Measurements from ENCODE around the gene GPR39. TPM values are rescaled to one million over a fixed set of nuclear protein-coding genes. Genes with fewer than 3 reads are reported as not detected.
A peak's percentile ranks its signal among the peaks of the same experiment; 100 is the strongest.

GPR39 gene
- total RNA-seq: not detected
- polyA plus RNA-seq: not detected
- 0 reads per million in 6 experiments for total RNA-seq

- no peak within 1 kb of the TSS for H3K4me3 Mint-ChIP-seq
- ATAC-seq (no peak), DNase-seq (no peak)
- H3K9me3 Mint-ChIP-seq: peaks cover 0 to 11% (median 2%) of the 10 kb centered on the region in 9 donors
- peaks cover 0 to 1% (median under 1%) of the 10 kb centered on the region in 4 donors for H3K4me1 Mint-ChIP-seq
- POLR2A ChIA-PET: no interaction called here
- peaks cover 0 to 4% (median 0%) of the 10 kb centered on the region in 3 donors for H3K36me3 Mint-ChIP-seq
- H3K27ac Mint-ChIP-seq: no peak within 1 kb of the TSS
- H3K27me3 Mint-ChIP-seq: peaks cover 12 to 56% (median 42%) of the 10 kb centered on the region in 5 donors
These were observed at the start of gene GPR39 for GRCh38 chr2:132416723-132417395. TSS of gene GPR39 (plus strand) at chr2:132416805.

GRCh38 chr2:132368191-132368590 is 48.4 kb upstream of the GPR39 start:
- POLR2A ChIA-PET: no interaction called here
- H3K4me1 Mint-ChIP-seq: peaks cover 0 to 1% (median 0%) of the 10 kb centered on the region in 4 donors
- H3K27ac Mint-ChIP-seq: no peak overlapping the region
- peaks cover 0 to 6% (median 0%) of the 10 kb centered on the region in 5 donors for H3K27me3 Mint-ChIP-seq
- no peak overlapping the region for H3K4me3 Mint-ChIP-seq
- H3K36me3 Mint-ChIP-seq: peaks cover 0 to 7% (median 0%) of the 10 kb centered on the region in 3 donors
- DNase-seq: no peak
- H3K9me3 Mint-ChIP-seq: peaks cover 0 to 32% (median 14%) of the 10 kb centered on the region in 9 donors
- ATAC-seq: no peak

GRCh38 chr2:132372276-132372675 is 44.3 kb upstream of the GPR39 start:
- Mint-ChIP-seq H3K4me3 (no peak overlapping the region), H3K27ac (no peak overlapping the region), H3K4me1 (no peaks in the 10 kb centered on the region), H3K9me3 (peaks cover 0 to 6% (median 0%) of the 10 kb centered on the region in 9 donors), H3K27me3 (no peaks in the 10 kb centered on the region), H3K36me3 (no peaks in the 10 kb centered on the region)
- ATAC-seq (no peak), DNase-seq (no peak)
- POLR2A ChIA-PET: no interaction called here

GRCh38 chr2:132373391-132374135 is 43.0 kb upstream of the GPR39 start:
- H3K9me3 Mint-ChIP-seq: peaks cover 0 to 4% (median 0%) of the 10 kb centered on the region in 9 donors
- no peaks in the 10 kb centered on the region for H3K36me3 Mint-ChIP-seq
- H3K27ac Mint-ChIP-seq: no peak overlapping the region
- ATAC-seq (no peak), DNase-seq (no peak)
- no peak overlapping the region for H3K4me3 Mint-ChIP-seq
- POLR2A ChIA-PET: no interaction called here
- H3K27me3 Mint-ChIP-seq: no peaks in the 10 kb centered on the region
- H3K4me1 Mint-ChIP-seq: no peaks in the 10 kb centered on the region

- peaks cover 0 to 2% (median 0%) of the 10 kb centered on the region in 3 donors for H3K36me3 Mint-ChIP-seq
- ATAC-seq (no peak), DNase-seq (no peak)
- no peak overlapping the region for H3K4me3 Mint-ChIP-seq
- H3K4me1 Mint-ChIP-seq: no peaks in the 10 kb centered on the region
- POLR2A ChIA-PET: no interaction called here
- no peaks in the 10 kb centered on the region for H3K27me3 Mint-ChIP-seq
- peaks cover 0 to 4% (median 0%) of the 10 kb centered on the region in 9 donors for H3K9me3 Mint-ChIP-seq
- no peak overlapping the region for H3K27ac Mint-ChIP-seq
These were observed 42.5 kb upstream of the GPR39 start for GRCh38 chr2:132374151-132374550.

- ATAC-seq (no peak), DNase-seq (no peak)
- Mint-ChIP-seq H3K4me1 (no peaks in the 10 kb centered on the region), H3K27me3 (no peaks in the 10 kb centered on the region), H3K27ac (no peak overlapping the region), H3K36me3 (peaks cover 0 to 5% (median 0%) of the 10 kb centered on the region in 3 donors), H3K9me3 (peaks cover 0 to 4% (median 1%) of the 10 kb centered on the region in 9 donors), H3K4me3 (no peak overlapping the region)
- POLR2A ChIA-PET: no interaction called here
These were observed 42.1 kb upstream of the GPR39 start for GRCh38 chr2:132374551-132374950.

- POLR2A ChIA-PET: no interaction called here
- DNase-seq: no peak
These were observed 41.6 kb upstream of the GPR39 start for GRCh38 chr2:132374961-132375360.

GRCh38 chr2:132381376-132381775 is 35.2 kb upstream of the GPR39 start:
- Mint-ChIP-seq H3K4me1 (peaks cover 0 to 3% (median under 1%) of the 10 kb centered on the region in 4 donors), H3K4me3 (no peak overlapping the region), H3K36me3 (peaks cover 0 to 10% (median 0%) of the 10 kb centered on the region in 3 donors), H3K27ac (no peak overlapping the region), H3K9me3 (peaks cover 0 to 8% (median 4%) of the 10 kb centered on the region in 9 donors), H3K27me3 (peaks cover 0 to 18% (median 2%) of the 10 kb centered on the region in 5 donors)
- no peak for ATAC-seq
- no peak for DNase-seq
- POLR2A ChIA-PET: no interaction called here

More at GRCh38 chr2:132374961-132375360, 41.6 kb upstream of the GPR39 start:
- Mint-ChIP-seq H3K4me3 (no peak overlapping the region), H3K27ac (no peak overlapping the region), H3K27me3 (no peaks in the 10 kb centered on the region), H3K36me3 (peaks cover 0 to 8% (median 0%) of the 10 kb centered on the region in 3 donors), H3K9me3 (peaks cover 0 to 6% (median 3%) of the 10 kb centered on the region in 9 donors), H3K4me1 (no peaks in the 10 kb centered on the region)
- no peak for ATAC-seq

GRCh38 chr2:132383956-132384355 is 32.6 kb upstream of the GPR39 start:
- peaks cover 0 to 10% (median 0%) of the 10 kb centered on the region in 3 donors for H3K36me3 Mint-ChIP-seq
- ATAC-seq (no peak), DNase-seq (no peak)
- POLR2A ChIA-PET: no interaction called here
- peaks cover 0 to 3% (median under 1%) of the 10 kb centered on the region in 4 donors for H3K4me1 Mint-ChIP-seq
- H3K4me3 Mint-ChIP-seq: peak overlapping the region in 1 of 10 donors; percentile 1
- H3K27me3 Mint-ChIP-seq: peaks cover 0 to 24% (median 3%) of the 10 kb centered on the region in 5 donors
- peaks cover 0 to 16% (median 4%) of the 10 kb centered on the region in 9 donors for H3K9me3 Mint-ChIP-seq
- no peak overlapping the region for H3K27ac Mint-ChIP-seq

- DNase-seq (no peak), ATAC-seq (no peak)
- H3K4me3 Mint-ChIP-seq: no peak overlapping the region
- peaks cover 0 to 16% (median 4%) of the 10 kb centered on the region in 9 donors for H3K9me3 Mint-ChIP-seq
- POLR2A ChIA-PET: no interaction called here
- H3K27me3 Mint-ChIP-seq: peaks cover 0 to 24% (median 4%) of the 10 kb centered on the region in 5 donors
- peaks cover 0 to 4% (median 0%) of the 10 kb centered on the region in 3 donors for H3K36me3 Mint-ChIP-seq
- H3K4me1 Mint-ChIP-seq: peaks cover 0 to 3% (median under 1%) of the 10 kb centered on the region in 4 donors
- H3K27ac Mint-ChIP-seq: no peak overlapping the region
These were observed 32.0 kb upstream of the GPR39 start for GRCh38 chr2:132384491-132385151.

GRCh38 chr2:132387126-132387525 is 29.5 kb upstream of the GPR39 start:
- Mint-ChIP-seq H3K27ac (no peak overlapping the region), H3K4me1 (peaks cover 0 to 3% (median under 1%) of the 10 kb centered on the region in 4 donors)
- POLR2A ChIA-PET: no interaction called here

GRCh38 chr2:132390076-132390475 is 26.5 kb upstream of the GPR39 start:
- Mint-ChIP-seq H3K27ac (no peak overlapping the region), H3K27me3 (peaks cover 0 to 26% (median 2%) of the 10 kb centered on the region in 5 donors), H3K9me3 (peaks cover 0 to 9% (median 2%) of the 10 kb centered on the region in 9 donors), H3K4me1 (no peaks in the 10 kb centered on the region), H3K36me3 (no peaks in the 10 kb centered on the region), H3K4me3 (no peak overlapping the region)
- POLR2A ChIA-PET: no interaction called here
- ATAC-seq (no peak), DNase-seq (no peak)

More at GRCh38 chr2:132387126-132387525, 29.5 kb upstream of the GPR39 start:
- peaks cover 0 to 9% (median 3%) of the 10 kb centered on the region in 9 donors for H3K9me3 Mint-ChIP-seq
- H3K27me3 Mint-ChIP-seq: peaks cover 0 to 25% (median 4%) of the 10 kb centered on the region in 5 donors
- no peak overlapping the region for H3K4me3 Mint-ChIP-seq
- H3K36me3 Mint-ChIP-seq: no peaks in the 10 kb centered on the region
- DNase-seq (no peak), ATAC-seq (no peak)
